IPS DF 6.9 (cell line): ENCODE data around the gene LRRFIP2.
"Not testable (repeated sequence)": the region's sequence is repeated elsewhere in the genome, so short reads cannot be mapped to it uniquely, and the experiment has no call there.

Experiments used
- DNase-seq: peaks from one replicate; pipeline ENCODE4 v3.0.0-alpha.2; 2013; ENCODE audit warnings: low read depth, low spot score
- H3K27ac ChIP-seq: one replicate; pipeline ENCODE4 v1.5.1; 2013; ENCODE audit warnings: low read length, control low read depth
- H3K27me3 ChIP-seq: 2 replicates; pipeline ENCODE4 v1.6.1; 2013; ENCODE audit warnings: mild to moderate bottlenecking, low read length; ENCODE audit not compliant: control insufficient read depth, insufficient read depth
- H3K36me3 ChIP-seq: 2 replicates; pipeline ENCODE4 v1.6.1; 2013; ENCODE audit warnings: low read length; ENCODE audit not compliant: control insufficient read depth, insufficient read depth
- H3K4me1 ChIP-seq: 2 replicates; pipeline ENCODE4 v1.6.1; 2013; ENCODE audit warnings: low read length; ENCODE audit not compliant: control insufficient read depth, insufficient read depth
- H3K4me3 ChIP-seq: 2 replicates; pipeline ENCODE4 v1.5.1; 2013; ENCODE audit warnings: mild to moderate bottlenecking, low read length
- H3K9me3 ChIP-seq: 2 replicates; pipeline ENCODE4 v1.6.1; 2013; ENCODE audit warnings: low read length, inconsistent platforms; ENCODE audit not compliant: control insufficient read depth, insufficient read depth
- WGBS: extraction: QIAGEN DNeasy Blood & Tissue Kit; methylation state at CpG from one replicate; pipeline ENCODE4 v1.1.7; 2013; ENCODE audit warnings: mixed read lengths, missing lambda C conversion rate; ENCODE audit not compliant: insufficient read length, insufficient coverage; 5-methylcytosine and 5-hydroxymethylcytosine counted together

The LRRFIP2 gene

GRCh38 chr3:37146927-37147326, 27.5 kb downstream of the LRRFIP2 start:
- H3K27ac ChIP-seq, H3K4me1 ChIP-seq, H3K27me3 ChIP-seq, H3K9me3 ChIP-seq, DNase-seq, H3K36me3 ChIP-seq, H3K4me3 ChIP-seq: not testable (repeated sequence)
- WGBS, result no CpG with 5 or more reads among the region's 2 CpGs

- H3K36me3 ChIP-seq, result no peaks in the 10 kb centered on the region; the same call in 1 of the 2 replicates
- no peaks in the 10 kb centered on the region for H3K4me1 ChIP-seq
- H3K27me3 ChIP-seq, result no peaks in the 10 kb centered on the region
- DNase-seq, result no peak
- WGBS, result no CpG with 5 or more reads among the region's 2 CpGs
- H3K9me3 ChIP-seq, result no peaks in the 10 kb centered on the region
- H3K4me3 ChIP-seq, result no peak overlapping the region
- H3K27ac ChIP-seq, result no peak overlapping the region
These were observed 28.8 kb downstream of the LRRFIP2 start for GRCh38 chr3:37145611-37146010.

DNA sequence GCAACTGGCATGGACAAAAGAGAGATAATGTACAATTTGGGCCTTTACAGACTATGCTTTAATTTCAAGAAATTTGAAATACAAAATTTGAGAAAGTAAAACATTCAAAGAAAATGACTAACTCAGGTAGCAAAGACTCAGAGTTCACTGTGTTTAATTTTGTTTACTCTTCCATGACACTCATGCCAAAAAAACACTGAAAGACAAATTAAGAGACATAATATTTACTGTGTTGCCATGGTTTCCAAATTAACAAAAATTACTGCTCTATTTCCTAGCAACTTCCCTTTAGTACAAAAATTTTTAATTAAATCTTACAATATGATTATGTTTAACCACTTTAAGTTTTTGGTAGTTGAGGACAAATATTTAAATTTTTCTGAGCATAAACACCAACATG, 29.6 kb downstream of the LRRFIP2 start:
- Histone ChIP-seq H3K27me3 (no peaks in the 10 kb centered on the region), H3K4me3 (no peak overlapping the region), H3K27ac (no peak overlapping the region), H3K36me3 (no peaks in the 10 kb centered on the region; the same call in 1 of the 2 replicates), H3K4me1 (no peaks in the 10 kb centered on the region), H3K9me3 (no peaks in the 10 kb centered on the region)
- DNase-seq, result no peak

- Histone ChIP-seq H3K36me3 (no peaks in the 10 kb centered on the region; the same call in 1 of the 2 replicates), H3K4me3 (no peak overlapping the region), H3K9me3 (no peaks in the 10 kb centered on the region), H3K4me1 (no peaks in the 10 kb centered on the region), H3K27ac (no peak overlapping the region), H3K27me3 (no peaks in the 10 kb centered on the region)
- no CpG with 5 or more reads among the region's 9 CpGs for WGBS
- no peak for DNase-seq
These were observed 30.6 kb downstream of the LRRFIP2 start for GRCh38 chr3:37143821-37144220.

DNA sequence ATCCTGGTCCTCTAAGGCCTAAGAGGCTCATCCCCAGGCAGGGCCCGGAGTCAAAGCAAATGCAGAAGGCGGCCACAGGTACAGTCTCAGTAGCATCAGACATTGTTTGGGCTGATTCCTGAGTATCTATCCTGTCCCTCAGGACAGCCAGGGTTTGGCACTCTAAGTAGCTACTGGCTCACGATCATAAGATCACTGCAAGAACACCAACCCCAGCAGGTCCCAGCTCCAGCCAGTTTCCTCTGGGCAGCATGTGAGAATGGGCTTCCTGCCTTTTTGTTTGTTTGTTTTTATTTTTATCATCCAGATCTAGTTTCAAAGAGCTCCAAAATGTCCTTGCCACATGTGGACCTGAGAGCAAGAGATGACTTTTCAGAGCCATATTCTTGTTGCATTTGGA, 32.7 kb downstream of the LRRFIP2 start:
- Histone ChIP-seq H3K4me3 (no peak overlapping the region), H3K9me3 (no peaks in the 10 kb centered on the region), H3K36me3 (no peaks in the 10 kb centered on the region), H3K27me3 (no peaks in the 10 kb centered on the region), H3K27ac (no peak overlapping the region), H3K4me1 (no peaks in the 10 kb centered on the region)
- no CpG with 5 or more reads among the region's 3 CpGs for WGBS
- DNase-seq, result no peak

DNA sequence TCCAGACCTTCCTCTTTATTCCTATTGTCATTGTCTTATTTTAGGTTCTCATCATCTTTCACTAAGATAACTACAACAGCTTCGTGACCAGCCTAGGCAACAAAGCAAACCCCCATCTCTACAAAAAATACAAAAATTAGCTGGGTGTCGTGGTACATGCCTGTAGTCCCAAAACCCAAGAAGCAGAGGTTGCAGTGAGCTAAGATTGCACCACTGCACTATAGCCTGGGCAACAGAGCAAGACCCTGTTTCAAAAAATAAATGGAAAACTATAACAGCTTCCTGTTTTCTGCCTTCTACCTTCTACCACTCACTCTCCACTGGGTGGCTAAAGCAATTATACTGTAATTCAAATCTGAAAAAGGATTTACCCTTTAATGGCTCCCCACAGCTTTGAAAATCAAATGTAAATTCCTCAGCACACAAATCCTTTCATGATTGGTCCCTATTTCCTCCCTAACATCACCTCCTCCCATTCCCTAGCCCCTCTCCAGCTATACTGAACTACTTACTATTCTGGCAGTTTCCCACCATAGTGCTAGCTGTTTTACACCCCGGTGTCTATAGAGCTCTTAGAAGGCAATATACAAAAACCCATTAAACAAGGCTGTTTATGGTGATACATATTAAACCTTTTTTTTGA, 33.4 kb downstream of the LRRFIP2 start:
- H3K4me3 ChIP-seq, result no peak overlapping the region
- WGBS, result no CpG with 5 or more reads among the region's 3 CpGs
- no peak overlapping the region for H3K27ac ChIP-seq
- no peak for DNase-seq
- H3K9me3 ChIP-seq, result no peaks in the 10 kb centered on the region
- H3K27me3 ChIP-seq, result no peaks in the 10 kb centered on the region
- H3K36me3 ChIP-seq, result no peaks in the 10 kb centered on the region
- no peaks in the 10 kb centered on the region for H3K4me1 ChIP-seq

- Histone ChIP-seq H3K36me3 (no peaks in the 10 kb centered on the region), H3K4me1 (no peaks in the 10 kb centered on the region)
- no CpG with 5 or more reads among the region's 1 CpG for WGBS
These were observed 34.8 kb downstream of the LRRFIP2 start for GRCh38 chr3:37139567-37140052.

GRCh38 chr3:37138816-37139215, 35.6 kb downstream of the LRRFIP2 start:
- H3K36me3 ChIP-seq, result no peaks in the 10 kb centered on the region
- no CpG with 5 or more reads among the region's 2 CpGs for WGBS
- no peak overlapping the region for H3K27ac ChIP-seq
- no peaks in the 10 kb centered on the region for H3K4me1 ChIP-seq
- no peak for DNase-seq
- H3K9me3 ChIP-seq, result no peaks in the 10 kb centered on the region
- no peak overlapping the region for H3K4me3 ChIP-seq
- no peaks in the 10 kb centered on the region for H3K27me3 ChIP-seq

More at GRCh38 chr3:37139567-37140052, 34.8 kb downstream of the LRRFIP2 start:
- Histone ChIP-seq H3K4me3 (no peak overlapping the region), H3K27ac (no peak overlapping the region), H3K9me3 (no peaks in the 10 kb centered on the region), H3K27me3 (no peaks in the 10 kb centered on the region)
- no peak for DNase-seq

- H3K27me3 ChIP-seq, result no peaks in the 10 kb centered on the region
- H3K4me1 ChIP-seq, result no peaks in the 10 kb centered on the region
- H3K27ac ChIP-seq, result no peak overlapping the region
- no peaks in the 10 kb centered on the region for H3K36me3 ChIP-seq
- no peaks in the 10 kb centered on the region for H3K9me3 ChIP-seq
- DNase-seq, result no peak
- 100% methylated on average over 1 of the region's 1 CpG for WGBS
- H3K4me3 ChIP-seq, result no peak overlapping the region
These were observed 36.9 kb downstream of the LRRFIP2 start for GRCh38 chr3:37137516-37137915.

- H3K9me3 ChIP-seq, result no peaks in the 10 kb centered on the region
- no peaks in the 10 kb centered on the region for H3K27me3 ChIP-seq
- DNase-seq, result no peak
- H3K4me3 ChIP-seq, result no peak overlapping the region
- WGBS, result no CpG with 5 or more reads among the region's 2 CpGs
- no peak overlapping the region for H3K27ac ChIP-seq
- no peaks in the 10 kb centered on the region for H3K36me3 ChIP-seq
- H3K4me1 ChIP-seq, result no peaks in the 10 kb centered on the region
These were observed 38.3 kb downstream of the LRRFIP2 start for GRCh38 chr3:37136067-37136466.

GRCh38 chr3:37135561-37135960, 38.8 kb downstream of the LRRFIP2 start:
- no peak overlapping the region for H3K4me3 ChIP-seq
- no CpG with 5 or more reads among the region's 1 CpG for WGBS
- H3K9me3 ChIP-seq, result no peaks in the 10 kb centered on the region
- no peaks in the 10 kb centered on the region for H3K27me3 ChIP-seq
- H3K36me3 ChIP-seq, result no peaks in the 10 kb centered on the region
- no peaks in the 10 kb centered on the region for H3K4me1 ChIP-seq
- H3K27ac ChIP-seq, result no peak overlapping the region
- DNase-seq, result no peak
